Coronary artery (tissue), 2 donors: ENCODE data around the gene BMPER.

ENCODE experiments used
- DNase-seq: peaks from one replicate; pipeline ENCODE4 v3.0.0-alpha.2; 2017; ENCODE audit warnings: low spot score
- H3K27ac ChIP-seq, 2 donors: fragments of 200-600 bp; sonication (generic); one replicate each; pipeline ENCODE4 v1.5.1; 2016 to 2019
- H3K4me3 ChIP-seq: fragments of 200-600 bp; sonication (generic); 2 replicates; pipeline ENCODE4 v1.5.1; 2016; ENCODE audit warnings: mild to moderate bottlenecking, moderate library complexity
- CTCF ChIP-seq: fragments of 200-600 bp; sonication (generic); IDR thresholded peaks from one replicate; pipeline ENCODE4 v1.5.1; 2019; ENCODE audit warnings: antibody characterized with exemption

The BMPER gene

GRCh38 chr7:34084651-34085050, 179.3 kb downstream of the BMPER start:
- TF ChIP-seq CTCF, result no peak
- Histone ChIP-seq H3K27ac (no peak overlapping the region), H3K4me3 (no peak overlapping the region)
- DNase-seq, result no peak

- Histone ChIP-seq H3K4me3 (no peak overlapping the region), H3K27ac (no peak overlapping the region)
- DNase-seq, result no peak
- TF ChIP-seq CTCF, result no peak
Observed at GRCh38 chr7:34086064-34086463, 180.7 kb downstream of the BMPER start.

- no peak for DNase-seq
- Histone ChIP-seq H3K4me3 (no peak overlapping the region), H3K27ac (no peak overlapping the region)
- no peak for TF ChIP-seq CTCF
Observed at GRCh38 chr7:34086981-34087380, 181.6 kb downstream of the BMPER start.

GRCh38 chr7:34087892-34088891, 182.9 kb downstream of the BMPER start:
- DNase-seq, result no peak
- Histone ChIP-seq H3K27ac (no peak overlapping the region), H3K4me3 (no peak overlapping the region)
- no peak for TF ChIP-seq CTCF

GRCh38 chr7:34090816-34091215, 185.5 kb downstream of the BMPER start:
- Histone ChIP-seq H3K27ac (no peak overlapping the region), H3K4me3 (no peak overlapping the region)
- DNase-seq, result no peak
- TF ChIP-seq CTCF, result no peak

GRCh38 chr7:34091321-34091917, 186.1 kb downstream of the BMPER start:
- TF ChIP-seq CTCF, result no peak
- DNase-seq, result no peak
- Histone ChIP-seq H3K27ac (no peak overlapping the region), H3K4me3 (no peak overlapping the region)
